Activated gamma-delta T cell treated with Interleukin-2 at 50 U/mL for 16 hours (primary cell): ENCODE results near the gene KLK3.
A peak's percentile ranks its signal among the peaks of the same experiment; 100 is the strongest.

Experiments
- DNase-seq: peaks from one replicate; pipeline ENCODE4 v3.0.0-alpha.2; 2020

The KLK3 gene

DNA sequence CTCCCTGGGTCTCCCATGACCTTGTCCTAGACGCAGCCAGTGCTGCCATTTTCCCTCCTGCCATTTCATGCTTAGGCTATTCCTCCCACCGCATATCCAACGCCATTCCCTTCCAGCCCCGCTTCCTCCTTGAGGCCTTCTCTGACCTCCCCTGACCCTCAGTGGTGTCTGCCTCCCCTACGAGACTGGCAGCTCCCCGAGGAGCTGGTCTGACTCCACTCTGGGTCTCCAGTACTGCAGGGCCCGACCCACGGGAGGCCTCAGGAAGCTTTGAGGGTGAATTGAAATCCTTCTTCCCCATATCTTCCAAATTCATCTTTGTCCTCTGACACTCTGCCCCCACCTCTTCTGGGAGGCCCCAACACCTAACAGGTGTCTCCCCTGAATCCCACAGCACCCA lies 22.0 kb upstream of the KLK3 start:
- DNase-seq, result no peak

DNA sequence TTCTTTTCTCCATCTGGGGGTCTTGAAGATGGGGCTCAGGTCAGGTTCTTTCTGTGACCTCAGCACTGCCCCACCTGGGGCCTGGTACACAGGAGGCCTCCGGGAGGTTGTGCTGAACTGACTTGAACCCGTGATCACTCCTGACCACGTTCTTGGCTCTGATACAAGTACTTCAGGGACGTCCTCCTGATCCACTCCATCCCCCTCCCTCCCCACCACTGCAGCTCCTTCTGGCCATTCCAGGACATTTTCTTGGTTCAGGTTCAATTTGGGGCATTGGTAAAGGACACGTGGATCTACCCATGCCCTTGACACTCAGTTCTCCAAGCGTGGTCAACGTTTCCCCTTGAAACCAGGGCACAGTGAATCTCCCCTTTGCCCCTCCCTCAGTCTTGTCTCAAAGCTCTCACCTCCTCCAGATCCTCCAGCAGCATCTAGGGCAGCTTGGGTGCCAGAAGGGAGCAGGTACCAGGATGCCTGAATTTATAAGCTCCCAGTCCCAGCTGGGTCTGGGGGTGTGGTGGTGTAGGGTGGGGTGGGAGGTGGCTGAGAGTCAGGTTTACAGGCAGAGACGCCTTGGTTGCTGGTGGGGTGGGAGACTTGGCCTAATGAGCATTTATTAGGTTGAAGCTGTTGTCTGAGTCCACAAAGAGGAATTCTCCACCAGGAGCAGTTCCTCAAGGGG lies 21.5 kb upstream of the KLK3 start, which contains the start of gene KLK15:
TSS of gene KLK15 (minus strand) at position 458 of the 685 bp plus-strand sequence. CDS start 2,082 bp downstream, outside the sequence.
- no peak for DNase-seq

DNA sequence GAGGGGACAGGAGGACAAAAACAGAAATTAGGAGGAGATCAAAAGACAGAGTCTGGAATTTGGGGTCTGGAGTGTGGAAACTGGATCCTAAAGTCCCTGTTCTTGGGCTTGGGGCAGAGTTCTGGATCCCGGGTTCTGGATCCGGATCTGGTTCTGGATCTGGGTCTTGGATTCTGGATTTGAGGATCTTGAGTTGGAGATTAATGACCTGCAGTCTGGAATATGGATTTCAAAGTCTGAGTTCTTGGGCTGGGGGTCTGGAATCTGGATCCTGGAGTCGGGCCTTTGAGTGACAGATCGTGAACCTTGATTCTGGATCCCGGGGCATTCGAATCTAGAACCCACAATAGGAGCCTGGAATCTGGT lies 20.9 kb upstream of the KLK3 start:
- DNase-seq, result no peak

DNA sequence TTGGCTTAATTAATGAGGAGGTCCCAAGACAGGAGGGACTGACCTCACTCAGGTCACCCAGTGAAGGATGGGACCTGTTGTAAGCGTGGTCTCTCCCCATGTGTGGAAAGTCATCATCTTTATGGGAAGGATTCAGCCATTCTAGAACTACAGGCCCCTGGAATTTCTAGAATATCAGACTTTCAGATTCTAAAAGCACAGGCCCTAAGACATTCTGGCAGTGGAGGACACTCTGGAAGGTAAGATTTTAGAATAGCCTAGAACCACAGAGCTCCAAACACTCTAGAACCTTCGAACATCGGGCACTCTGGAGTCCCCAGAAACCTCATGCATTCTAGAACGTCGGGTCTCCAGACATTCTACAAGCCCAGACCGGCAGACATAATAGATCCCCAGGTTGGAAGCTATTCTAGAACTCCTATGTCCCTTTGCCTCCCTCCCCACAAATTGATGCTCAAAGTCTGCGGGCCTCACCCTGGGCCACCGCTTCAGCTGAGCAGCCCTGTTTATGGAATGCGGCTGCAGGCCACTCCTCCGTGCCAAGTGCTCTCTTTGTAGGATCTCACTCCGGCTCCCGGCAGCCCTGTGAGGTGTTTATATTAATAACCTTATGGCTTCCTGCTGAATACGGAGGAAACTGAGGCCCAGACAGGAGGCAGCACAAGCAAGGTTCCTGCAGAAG lies 19.5 kb upstream of the KLK3 start:
- DNase-seq, result no peak

DNA sequence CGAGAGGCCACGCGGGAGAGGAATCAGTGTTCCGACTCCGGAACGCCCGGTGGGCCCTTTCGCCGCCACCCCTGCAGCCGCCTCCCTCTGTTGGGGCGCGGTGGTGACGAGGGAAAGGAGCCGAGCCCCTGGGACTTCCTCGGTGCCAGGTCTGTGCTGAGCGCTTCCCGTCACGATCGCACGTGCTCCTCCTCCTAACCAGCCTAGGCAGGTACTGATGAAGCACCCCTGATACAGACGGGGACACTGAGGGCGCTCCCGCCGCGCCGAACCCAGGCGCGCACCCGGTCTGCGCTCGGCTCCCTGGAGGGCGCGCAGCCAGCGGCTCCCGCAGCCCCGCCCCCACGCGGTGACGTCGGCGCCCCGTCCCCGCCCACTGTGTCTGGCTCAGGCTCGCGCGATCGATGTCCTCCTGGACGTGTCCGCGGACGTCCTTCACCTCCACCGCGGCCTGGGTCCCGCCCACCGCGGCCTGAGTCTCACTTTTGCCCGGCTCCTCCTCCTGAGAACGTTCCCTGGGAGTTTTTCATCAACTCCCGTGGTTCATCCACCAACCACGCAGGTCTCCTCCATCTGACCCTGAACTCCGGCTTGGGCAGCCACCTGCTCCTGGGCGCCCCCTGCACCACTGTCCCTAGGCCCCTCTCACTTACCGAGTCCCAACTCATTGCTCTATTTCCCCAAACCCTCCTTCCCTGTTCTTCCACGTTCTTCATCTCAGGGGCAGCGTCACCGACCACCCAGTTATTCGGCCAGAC lies 18.8 kb upstream of the KLK3 start:
- DNase-seq, result peak; percentile 25

DNA sequence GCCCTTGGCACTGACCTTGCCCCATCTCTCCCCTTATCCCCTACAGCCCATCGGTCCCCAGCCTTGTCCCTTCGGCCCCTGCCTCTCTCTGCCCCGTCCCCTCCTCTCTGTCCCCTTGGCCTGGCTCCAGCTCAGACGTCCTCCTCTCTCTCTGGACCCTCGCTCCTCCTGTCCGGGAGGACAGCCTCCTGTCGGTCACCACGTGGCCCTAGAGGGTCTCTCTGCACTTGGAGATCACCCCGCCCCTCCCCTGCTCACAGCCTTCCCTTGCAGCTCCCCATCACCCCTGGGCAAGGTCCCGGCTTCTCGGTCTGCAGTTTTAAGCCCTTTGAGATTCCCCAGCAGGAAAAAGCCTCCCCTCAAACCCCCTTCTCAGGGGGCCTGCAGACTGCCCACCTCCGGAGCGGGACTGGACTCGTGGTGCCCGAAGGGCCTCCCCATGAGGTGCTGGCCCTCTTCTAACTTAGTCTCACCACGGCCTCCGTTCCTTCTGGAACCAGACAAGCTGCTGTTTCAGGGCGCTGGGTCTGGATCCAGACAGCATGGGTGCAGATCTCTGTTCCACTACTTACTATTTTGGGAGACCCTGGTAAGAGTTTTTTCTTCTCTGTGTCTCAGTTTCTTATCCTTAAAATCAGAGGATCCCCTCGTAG lies 18.0 kb upstream of the KLK3 start:
- no peak for DNase-seq

DNA sequence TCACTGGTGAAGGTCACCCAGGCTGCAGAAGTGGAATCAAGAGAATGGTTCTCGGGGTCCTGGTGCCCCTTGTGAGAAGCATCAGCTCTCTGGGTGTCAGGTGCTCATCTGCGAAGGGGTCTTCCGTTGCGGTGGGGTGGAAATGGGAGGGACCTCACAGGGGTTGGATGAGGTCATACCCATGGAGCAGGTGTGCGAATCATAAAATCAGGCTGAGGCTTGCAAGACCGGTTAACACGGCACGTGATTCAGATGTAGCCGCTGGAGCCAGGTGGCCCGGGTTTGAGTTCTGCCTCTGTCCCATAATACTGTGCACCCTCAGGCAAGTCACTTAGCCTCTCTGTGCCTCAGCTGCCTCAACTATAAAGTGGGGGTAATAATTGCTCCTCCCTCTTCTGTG lies 17.4 kb upstream of the KLK3 start:
- no peak for DNase-seq

DNA sequence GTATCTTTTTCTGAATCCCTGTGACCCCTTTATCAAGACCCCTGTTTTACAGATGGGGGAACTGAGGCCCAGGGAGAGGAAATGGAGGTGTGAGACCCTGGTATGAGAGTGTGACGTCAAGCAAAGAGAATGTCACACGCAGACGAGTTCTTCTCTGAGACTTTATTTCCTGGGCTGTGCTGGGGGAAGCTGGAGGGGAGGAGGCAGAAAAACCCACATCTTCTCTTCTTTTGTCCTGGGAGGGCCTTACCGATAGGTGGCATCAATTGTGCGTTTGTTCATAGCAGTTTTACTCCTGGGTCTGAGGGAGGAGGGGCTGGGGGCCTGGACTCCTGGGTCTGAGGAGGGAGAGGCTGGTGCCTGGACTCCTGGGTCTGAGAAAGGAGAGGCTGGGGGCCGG lies 16.5 kb upstream of the KLK3 start:
- DNase-seq, result no peak

DNA sequence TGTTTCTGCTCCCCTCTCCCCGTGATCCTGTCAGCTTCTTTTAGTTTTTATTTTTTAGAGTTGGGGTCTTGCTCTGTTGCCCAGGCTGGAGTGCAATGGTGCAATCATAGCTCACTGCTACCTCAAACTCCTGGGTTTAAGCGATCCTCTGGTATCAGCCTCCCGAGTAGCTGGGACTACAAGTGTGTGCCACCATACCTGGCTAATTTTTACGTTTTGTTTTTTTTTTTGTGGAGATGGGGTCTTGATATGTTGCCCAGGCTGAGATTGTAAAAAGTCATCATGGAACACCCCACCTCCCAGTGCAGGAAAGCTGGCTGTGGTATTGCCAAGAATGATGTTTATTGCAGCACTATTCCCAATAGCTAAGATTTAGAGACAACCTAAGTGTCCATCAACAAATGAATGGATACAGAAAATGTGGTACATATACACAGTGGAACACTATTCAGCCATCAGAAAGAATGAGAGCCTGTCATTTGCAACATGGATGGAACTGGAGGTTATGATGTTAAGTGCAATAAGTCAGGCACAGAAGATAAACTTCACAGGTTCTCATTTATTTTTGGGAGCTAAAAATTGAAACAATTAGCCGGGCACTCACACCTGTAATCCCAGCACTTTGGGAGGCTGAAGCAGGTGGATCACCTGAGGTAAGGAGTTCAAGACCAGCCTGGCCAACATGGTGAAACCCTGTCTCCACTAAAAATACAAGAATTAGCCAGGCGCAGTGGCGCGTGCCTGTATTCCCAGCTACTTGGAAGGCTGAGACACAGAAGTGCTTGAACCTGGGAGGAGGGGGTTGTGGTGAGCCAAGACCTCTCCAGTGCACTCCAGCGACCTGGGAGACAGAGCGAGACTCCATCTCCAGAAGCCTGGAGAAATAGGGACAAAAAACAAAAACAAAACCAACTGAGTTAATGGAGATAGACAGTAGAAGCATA lies 14.7 kb upstream of the KLK3 start:
- no peak for DNase-seq

DNA sequence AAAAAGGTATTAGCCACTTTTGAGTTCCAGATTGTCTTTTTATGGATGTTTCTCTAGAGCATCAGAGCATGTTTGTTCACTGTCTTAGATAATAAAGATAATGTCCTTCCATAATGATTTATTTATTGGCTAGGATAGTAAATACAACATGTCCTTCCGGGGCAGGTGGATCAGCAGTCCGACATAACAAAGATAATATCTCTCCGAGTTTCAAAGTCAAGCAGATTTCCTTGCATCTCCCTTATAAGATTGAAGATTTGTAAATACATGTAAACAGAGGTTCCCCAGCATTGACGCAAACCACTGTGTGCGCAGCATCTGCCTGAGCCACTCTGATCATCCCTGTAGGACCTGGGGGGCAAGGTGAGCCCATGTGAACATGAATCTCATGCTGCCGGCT lies 12.6 kb upstream of the KLK3 start:
- DNase-seq, result no peak

DNA sequence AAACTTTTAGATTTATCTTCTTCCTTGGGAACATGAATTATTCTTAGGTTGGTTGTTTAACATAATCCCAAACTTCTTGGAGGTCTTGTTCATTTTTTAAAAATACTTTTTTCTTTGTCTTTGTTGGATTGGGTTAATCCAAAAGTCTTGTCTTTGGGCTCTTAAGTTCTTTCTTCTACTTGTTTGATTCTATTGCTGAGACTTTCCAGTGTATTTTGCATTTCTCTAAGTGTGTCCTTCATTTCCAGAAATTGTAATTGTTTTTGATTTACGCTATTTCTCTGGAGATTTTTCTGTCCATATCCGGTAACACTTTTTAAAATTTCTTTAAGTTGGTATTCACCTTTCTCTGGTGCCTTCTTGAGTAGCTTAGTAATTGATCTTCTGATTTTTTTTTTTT lies 11.5 kb upstream of the KLK3 start:
- DNase-seq, result no peak

DNA sequence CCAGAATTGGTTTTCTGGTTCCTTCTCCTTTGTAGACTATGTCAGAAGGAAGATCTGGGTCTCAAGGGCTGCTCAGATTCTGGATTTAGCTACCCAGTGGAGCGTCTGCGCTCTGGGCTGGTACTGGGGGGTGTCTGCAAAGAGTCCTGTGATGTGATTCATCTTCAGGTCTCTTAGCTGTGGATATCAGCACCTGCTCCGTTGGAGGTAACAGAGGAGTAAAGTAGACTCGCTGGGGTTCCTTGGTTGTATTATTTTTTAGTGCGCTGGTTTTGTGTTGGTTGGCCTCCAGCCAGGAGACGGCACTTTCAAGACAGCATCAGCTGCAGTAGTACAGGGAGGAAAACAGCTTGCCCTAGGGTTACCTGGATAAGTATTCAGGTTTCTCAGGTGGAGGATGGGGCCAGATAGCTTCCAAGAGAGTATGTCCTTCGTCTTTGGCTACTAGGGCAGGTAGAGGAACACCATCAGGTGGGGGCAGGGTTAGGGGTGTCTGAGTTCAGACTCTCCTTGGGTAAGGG lies 11.0 kb upstream of the KLK3 start:
- DNase-seq, result no peak

DNA sequence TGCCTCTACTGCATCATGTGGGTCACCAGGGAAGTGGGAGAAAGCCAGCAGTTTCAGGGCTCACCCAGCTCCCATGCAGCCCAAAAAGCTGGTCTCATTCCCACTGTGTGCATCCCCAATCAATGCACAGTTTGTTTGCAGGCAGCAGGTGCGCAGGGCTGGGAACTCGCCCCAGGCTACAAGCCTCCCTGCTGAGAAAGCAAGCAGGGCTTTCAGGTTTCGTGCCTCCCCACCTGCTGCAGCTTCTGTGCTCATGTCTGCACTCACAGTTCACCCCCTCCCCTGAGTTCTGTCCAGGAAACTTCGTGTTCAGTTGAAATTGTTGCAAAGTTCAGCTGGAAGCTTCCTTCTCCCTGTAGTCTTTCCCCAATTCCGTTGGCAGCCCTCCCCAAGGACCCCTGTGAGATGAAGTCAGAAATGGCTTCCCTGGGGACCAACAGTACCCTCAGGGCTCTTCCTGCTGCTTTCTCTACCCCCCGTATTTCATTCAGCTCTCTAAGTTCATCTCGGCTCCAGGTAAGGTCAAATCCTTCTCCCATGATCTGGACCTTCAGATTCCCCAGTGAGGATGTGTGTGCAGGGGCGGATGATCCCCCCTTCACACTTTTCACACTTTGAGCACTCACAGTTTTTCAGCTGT lies 10.3 kb upstream of the KLK3 start:
- DNase-seq, result no peak

DNA sequence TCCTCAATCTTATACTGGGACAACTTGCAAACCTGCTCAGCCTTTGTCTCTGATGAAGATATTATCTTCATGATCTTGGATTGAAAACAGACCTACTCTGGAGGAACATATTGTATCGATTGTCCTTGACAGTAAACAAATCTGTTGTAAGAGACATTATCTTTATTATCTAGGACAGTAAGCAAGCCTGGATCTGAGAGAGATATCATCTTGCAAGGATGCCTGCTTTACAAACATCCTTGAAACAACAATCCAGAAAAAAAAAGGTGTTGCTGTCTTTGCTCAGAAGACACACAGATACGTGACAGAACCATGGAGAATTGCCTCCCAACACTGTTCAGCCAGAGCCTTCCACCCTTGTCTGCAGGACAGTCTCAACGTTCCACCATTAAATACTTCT lies 4.0 kb upstream of the KLK3 start:
- no peak for DNase-seq

DNA sequence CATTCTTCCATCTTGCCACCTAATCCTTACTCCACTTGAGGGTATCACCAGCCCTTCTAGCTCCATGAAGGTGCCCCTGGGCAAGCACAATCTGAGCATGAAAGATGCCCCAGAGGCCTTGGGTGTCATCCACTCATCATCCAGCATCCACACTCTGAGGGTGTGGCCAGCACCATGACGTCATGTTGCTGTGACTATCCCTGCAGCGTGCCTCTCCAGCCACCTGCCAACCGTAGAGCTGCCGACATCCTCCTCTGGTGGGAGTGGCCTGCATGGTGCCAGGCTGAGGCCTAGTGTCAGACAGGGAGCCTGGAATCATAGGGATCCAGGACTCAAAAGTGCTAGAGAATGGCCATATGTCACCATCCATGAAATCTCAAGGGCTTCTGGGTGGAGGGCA lies 3.1 kb upstream of the KLK3 start:
- no peak for DNase-seq

DNA sequence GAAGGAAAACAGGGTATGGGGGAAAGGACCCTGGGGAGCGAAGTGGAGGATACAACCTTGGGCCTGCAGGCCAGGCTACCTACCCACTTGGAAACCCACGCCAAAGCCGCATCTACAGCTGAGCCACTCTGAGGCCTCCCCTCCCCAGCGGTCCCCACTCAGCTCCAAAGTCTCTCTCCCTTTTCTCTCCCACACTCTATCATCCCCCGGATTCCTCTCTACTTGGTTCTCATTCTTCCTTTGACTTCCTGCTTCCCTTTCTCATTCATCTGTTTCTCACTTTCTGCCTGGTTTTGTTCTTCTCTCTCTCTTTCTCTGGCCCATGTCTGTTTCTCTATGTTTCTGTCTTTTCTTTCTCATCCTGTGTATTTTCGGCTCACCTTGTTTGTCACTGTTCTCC lies 2.7 kb downstream of the KLK3 start:
- DNase-seq, result no peak

DNA sequence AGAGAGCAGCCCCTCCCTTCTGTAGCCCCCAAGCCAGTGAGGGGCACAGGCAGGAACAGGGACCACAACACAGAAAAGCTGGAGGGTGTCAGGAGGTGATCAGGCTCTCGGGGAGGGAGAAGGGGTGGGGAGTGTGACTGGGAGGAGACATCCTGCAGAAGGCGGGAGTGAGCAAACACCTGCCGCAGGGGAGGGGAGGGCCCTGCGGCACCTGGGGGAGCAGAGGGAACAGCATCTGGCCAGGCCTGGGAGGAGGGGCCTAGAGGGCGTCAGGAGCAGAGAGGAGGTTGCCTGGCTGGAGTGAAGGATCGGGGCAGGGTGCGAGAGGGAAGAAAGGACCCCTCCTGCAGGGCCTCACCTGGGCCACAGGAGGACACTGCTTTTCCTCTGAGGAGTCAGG lies 4.2 kb downstream of the KLK3 start:
- no peak for DNase-seq

DNA sequence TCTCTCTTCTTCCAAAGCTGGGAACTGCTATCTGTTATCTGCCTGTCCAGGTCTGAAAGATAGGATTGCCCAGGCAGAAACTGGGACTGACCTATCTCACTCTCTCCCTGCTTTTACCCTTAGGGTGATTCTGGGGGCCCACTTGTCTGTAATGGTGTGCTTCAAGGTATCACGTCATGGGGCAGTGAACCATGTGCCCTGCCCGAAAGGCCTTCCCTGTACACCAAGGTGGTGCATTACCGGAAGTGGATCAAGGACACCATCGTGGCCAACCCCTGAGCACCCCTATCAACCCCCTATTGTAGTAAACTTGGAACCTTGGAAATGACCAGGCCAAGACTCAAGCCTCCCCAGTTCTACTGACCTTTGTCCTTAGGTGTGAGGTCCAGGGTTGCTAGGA lies 5.1 kb downstream of the KLK3 start:
- no peak for DNase-seq

DNA sequence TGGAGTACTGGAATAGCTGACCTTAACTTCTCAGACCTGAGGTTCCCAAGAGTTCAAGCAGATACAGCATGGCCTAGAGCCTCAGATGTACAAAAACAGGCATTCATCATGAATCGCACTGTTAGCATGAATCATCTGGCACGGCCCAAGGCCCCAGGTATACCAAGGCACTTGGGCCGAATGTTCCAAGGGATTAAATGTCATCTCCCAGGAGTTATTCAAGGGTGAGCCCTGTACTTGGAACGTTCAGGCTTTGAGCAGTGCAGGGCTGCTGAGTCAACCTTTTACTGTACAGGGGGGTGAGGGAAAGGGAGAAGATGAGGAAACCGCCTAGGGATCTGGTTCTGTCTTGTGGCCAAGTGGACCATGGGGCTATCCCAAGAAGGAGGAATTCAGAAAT lies 6.3 kb downstream of the KLK3 start:
- DNase-seq, result no peak

DNA sequence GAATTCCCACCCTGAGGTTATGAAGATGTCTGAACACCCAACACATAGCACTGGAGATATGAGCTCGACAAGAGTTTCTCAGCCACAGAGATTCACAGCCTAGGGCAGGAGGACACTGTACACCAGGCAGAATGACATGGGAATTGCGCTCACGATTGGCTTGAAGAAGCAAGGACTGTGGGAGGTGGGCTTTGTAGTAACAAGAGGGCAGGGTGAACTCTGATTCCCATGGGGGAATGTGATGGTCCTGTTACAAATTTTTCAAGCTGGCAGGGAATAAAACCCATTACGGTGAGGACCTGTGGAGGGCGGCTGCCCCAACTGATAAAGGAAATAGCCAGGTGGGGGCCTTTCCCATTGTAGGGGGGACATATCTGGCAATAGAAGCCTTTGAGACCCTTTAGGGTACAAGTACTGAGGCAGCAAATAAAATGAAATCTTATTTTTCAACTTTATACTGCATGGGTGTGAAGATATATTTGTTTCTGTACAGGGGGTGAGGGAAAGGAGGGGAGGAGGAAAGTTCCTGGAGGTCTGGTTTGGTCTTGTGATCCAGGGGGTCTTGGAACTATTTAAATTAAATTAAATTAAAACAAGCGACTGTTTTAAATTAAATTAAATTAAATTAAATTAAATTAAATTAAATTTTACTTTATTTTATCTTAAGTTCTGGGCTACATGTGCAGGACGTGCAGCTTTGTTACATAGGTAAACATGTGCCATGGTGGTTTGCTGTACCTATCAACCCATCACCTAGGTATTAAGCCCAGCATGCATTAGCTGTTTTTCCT lies 7.0 kb downstream of the KLK3 start:
- no peak for DNase-seq

DNA sequence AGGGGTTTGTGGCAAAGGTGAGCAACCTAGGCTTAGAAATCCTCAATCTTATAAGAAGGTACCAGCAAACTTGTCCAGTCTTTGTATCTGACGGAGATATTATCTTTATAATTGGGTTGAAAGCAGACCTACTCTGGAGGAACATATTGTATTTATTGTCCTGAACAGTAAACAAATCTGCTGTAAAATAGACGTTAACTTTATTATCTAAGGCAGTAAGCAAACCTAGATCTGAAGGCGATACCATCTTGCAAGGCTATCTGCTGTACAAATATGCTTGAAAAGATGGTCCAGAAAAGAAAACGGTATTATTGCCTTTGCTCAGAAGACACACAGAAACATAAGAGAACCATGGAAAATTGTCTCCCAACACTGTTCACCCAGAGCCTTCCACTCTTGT lies 14.8 kb downstream of the KLK3 start:
- no peak for DNase-seq
